Stimulated activated CD4-positive, alpha-beta T cell treated with anti-CD3 and anti-CD28 coated beads, Interleukin-2, amount 100 ng/mL, for 24 hours (primary cell): ENCODE measurements around the gene GRIP2.
A peak's percentile ranks its signal among the peaks of the same experiment; 100 is the strongest.

ENCODE experiments used
- DNase-seq, 2 donors: peaks; one replicate each; pipeline ENCODE4 v3.0.0-alpha.2; 2020

GRIP2 gene

DNA sequence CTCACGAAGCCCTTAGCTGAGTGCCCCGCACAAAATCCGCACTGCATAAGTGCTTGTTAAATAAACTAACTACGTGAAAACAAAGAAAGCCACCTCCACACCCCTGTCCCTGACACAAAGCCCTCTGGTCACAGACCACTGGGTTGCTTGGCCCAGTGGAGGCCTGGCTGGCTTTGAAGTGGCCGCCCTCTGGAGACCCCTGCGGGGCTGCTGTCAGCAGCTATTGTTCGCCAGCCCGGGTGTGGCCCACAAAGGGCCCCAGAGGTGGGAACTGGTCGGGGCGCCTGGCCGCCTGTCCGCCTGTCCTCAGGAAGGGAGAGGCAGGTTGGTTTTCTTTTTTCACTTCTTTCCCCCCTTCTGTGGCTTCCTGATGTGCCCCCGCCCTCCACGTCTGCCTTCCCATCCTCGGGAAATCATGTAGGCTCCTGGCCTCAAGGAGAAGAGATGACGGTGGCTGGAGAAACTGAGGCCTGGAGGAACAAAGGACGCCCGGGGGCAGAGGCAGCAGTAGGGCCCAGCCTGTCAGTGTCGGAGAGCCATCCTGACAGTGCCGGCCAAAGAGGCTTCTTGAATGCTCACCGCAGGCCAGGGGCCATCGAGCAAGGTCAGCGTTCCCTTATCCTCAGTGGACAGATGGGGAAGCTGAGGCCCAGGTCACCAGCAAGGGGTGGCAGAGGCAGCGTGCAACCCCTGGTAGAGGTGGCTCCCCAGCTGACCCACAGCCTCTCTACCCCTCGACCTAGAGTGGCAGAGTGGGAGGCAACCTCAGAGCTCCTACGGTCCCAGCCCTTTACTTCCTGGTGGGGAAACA lies 76.6 kb downstream of the GRIP2 start:
- no peak for DNase-seq

DNA sequence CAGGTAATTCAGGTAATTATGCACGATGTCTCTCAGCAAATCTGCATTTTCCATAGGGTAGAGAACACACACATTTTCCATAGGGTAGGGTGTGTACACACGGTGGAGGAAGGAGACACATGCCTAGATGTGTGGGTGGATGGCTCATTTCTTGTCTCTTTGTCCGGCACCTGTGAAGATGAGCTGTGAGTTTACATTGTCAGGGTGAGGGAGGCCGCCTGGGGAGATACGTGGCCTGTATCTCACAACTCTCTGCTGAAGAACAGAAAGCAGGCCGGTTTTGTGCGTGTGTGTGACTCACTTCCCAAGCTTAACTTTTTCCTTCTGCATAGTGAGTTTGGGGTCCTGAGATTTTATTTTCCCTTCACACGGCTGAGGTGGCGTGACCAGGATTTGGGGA lies 77.4 kb downstream of the GRIP2 start:
- peak in 1 of 2 donors; percentile 38 for DNase-seq

DNA sequence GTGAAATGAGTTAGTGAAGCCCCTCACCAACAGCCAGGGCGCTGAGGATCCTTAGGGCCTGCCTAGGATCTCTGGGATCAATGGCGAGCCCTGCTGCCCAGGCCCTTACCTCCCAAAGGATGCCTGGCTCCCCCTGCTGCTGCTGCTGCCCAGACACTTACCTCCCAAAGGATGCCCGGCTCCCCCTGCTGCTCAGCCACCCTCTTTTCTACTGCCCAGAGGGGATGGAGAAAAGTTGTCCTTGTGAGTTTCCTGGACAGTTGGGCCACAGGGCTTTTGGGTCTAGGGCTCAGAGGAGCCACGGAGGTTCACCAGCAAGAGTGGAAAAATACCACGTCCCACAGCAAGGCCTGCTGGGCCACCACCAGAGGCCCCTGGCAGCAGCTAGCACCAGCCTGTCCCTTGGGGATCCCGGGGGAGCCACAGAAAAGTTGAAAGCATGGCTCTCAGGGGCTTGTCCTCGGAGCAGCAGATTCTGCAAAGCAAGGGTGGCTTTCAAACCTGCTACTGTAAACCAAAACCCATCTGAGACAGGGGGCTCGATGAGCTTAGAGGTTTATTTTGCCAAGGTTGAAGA lies 78.3 kb downstream of the GRIP2 start:
- peak; percentile 28 to 38 for DNase-seq

DNA sequence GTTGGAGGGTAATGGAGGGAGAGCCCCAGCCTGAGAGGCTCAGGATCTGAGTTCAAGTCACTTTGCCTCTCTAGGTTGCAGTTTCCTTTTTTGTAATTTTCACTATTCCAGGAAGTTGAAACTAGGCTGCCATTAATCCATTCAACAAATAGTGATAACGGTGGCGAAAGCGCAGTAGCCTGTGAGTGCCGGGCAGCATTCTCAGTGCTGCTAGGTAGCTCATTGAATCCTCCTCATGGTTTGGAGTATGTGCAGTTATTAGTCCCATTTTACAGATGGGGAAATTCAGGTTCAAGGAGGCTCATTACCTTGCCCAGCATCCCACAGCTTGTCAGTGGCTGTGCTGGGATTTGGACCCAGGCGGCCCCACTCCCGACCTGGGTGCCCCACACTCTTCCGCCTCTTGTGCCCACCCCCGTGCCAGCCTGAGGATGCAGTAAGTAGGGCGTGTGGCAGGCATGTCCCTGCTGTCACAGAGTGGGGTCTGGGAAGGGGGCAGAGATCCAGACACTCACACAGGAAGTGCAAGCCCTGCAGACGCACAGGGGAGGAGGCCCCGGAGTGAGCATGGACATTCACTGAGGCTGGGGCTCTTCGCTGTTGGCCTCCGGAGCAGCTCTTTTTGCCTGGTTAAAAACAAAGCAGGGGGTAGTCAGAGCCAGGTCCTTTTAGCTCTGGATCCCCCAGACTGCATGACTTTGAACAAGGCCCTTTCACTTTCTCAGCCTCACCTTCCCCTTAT lies 79.0 kb downstream of the GRIP2 start:
- no peak for DNase-seq

DNA sequence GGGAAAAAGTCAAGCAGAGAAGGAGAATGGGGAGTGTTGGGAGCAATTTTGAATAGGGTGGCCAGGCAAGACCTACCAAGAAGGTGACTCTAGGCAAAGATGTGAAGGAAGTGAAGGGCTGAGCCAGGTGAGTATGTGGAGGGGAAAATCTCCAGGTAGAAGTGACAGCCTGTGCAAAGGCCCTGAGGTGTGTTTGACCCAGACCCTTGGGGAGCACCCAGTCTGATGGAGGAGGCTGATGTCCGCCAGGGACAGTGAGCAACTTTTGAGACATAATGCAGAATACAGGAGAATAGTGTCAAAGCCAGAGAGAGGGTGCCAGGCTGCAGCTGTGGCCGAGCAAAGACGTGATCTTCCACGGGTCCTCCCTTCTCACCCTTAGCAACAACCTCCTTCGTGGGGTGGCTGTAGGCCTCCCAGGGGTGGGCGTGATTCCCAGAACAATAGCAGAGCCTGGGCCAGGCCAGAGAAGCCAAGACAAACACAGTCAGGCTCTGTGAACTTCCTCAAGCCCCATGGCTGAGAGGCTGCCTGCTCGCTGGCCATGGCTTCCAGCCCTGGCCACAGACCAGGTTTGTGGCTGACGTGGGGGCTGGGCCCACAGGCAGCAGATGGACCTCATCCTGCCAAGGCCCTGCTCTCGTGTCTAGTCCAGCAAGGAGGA lies 79.7 kb downstream of the GRIP2 start:
- no peak for DNase-seq

DNA sequence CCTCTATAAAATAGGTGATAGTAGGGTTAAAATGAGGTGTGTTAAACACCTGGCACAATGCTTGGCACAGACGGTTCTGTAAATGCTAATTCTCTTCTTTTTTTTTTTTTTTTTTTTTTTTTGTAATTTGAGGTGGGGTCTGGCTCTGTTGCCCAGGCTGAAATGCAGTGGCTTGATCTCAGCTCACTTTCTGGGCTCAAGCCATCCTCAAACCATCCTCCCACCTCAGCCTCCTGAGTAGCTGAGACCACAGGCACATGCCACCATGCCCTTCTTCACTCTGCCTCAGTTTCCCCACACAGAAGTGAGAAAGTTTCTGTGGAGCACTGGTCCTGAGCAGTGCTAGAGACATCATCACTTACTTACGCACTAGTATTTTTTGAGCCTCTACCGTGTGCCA lies 80.4 kb downstream of the GRIP2 start:
- DNase-seq, result no peak

DNA sequence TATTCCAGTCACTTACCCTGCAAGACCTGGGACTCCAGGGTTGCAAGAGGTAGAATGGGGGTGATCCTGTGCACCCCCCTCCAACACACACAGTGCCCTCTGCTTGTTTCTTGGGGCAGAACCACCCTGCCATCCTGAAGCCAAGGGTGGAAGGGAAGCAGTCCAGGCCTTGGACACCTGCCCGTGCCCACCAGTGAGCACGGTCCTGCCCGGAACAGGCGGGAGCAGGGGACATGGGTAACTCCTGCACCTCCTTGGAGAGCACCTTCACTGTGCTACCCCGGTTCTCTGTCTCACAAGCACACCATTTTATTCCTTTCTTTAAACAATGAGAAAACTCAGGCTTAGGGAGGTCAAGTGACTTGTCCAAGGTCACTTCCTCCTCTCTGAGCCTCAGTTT lies 80.8 kb downstream of the GRIP2 start:
- DNase-seq, result no peak

DNA sequence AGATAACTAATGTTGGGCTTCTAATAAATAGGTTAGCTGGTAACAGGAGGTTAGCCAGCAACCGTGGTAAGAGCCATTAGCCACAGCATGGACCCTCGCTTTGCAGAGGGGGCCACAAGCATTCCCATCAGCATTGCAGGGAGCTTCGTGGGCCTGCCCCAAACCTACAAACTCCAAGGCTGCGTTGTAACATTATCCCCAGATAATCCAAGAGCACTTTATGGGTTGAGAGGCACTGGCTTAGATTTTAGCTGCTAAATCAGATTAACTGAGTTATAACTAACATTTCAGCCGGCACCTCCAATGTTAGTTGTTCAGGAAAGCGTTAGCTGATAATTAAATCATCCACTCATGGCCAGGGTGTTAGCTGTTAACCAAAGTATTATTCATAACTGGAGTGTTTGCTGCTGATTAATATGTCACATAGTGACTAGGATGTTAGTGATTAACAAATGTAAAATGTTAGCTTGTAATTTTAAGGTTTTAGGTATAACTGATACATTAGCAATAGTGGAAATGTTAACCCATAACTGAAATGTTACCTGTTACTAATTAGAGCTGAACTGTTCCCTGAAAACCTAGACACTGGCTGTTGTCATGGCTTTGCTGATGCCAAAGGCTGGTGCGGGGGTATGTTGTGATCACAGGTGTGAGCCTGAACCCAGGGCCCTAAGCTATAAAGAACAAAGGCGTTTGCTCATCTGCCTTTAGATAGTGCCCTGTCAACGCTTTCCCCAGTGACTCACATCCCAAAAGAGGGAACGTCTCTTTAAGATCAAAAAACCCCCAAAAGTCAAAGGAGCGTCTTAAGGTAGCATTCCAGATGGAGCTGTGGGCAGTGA lies 81.5 kb downstream of the GRIP2 start:
- DNase-seq, result no peak

DNA sequence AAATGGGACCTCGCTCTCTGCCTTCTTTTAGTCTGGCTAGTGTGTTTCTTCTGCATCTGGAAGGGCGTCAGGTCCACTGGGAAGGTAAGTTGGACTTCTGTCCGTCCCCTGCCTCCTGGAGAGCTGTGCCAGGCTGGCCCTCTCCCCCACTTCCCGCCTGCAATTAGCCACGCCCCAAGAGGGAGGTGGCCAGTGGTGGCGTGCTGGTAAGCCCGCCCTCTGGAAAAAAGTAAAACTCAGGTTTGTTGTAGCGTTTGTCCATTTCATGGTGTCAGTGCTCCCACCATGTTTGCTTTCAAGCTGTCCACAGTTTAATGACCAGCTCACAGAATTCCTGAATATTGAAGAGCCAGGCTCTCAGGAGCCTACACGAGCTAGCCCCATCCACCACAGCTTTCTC lies 82.1 kb downstream of the GRIP2 start:
- DNase-seq, result no peak

DNA sequence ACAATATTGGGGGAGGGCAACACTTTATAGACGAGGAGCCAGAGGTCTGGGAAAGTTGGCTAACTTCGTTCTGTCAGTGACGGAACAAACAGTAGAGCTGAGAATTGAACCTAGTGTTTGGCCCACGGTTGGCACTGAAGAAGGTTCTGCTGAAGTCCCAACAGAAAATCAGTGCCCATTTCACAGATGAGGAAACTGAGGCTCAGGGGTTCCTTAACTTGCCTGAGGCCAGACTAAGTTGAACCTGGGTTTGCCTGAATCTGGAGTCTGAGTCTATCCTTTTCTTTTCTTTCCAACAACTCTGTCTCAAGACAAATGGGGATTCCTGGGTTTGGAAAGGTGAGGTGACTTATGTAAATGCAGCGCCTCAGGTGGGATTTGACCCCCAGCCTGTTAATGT lies 82.7 kb downstream of the GRIP2 start:
- no peak for DNase-seq

DNA sequence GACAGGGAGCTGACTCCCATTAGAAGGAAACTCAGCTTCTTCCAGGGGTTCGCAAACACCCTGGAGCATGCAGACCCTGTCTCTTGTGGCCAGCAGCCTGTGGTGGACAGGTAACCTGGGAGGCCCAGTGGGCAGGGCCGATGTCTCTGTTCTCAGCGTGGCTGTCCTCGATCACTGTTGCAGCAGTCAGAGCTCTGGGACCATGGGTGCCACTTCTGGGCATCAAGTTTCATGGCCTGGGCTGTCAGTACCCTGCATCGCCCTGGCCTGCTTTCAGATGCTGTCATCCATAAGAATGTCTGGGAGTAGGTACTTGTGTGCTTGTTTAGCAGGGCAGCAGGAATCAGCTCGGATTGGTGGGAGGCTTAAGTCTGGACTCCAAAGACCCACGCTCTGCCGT lies 83.3 kb downstream of the GRIP2 start:
- no peak for DNase-seq

DNA sequence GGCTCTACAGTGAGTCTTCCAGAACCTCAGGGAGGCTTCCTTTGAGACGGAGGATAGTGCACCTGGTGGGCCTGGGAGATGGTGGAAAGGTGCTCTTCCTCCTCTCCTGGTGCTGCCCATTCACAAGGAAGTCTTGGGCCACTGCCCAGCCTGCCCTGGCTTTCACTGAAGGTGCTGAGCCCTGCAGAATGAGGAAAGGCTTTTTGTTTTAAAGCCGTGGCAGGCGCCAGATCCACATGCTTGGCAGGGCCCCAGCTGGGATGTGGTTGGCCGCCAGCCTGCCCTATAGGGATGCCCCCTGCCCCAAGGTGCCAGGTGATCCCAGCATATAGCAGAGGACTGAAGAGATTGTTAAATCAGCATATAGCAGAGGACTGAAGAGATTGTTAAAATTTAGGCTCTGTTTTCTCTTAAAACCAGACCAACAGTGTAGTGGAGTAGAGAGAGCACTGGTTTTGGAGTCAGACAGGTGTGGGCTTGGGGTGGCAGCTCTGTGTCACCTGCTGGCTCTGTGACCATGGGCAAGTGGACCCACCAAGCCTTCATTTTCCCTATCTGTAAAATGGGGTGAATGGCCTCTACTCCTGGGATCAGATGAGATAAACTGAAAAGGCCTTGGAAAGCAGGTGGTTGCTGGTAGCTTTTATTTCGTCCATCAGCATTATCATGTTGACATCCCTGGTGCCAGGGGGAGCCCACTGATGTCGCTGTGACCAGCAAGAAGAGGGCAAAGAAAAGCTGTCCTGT lies 84.4 kb downstream of the GRIP2 start:
- no peak for DNase-seq

DNA sequence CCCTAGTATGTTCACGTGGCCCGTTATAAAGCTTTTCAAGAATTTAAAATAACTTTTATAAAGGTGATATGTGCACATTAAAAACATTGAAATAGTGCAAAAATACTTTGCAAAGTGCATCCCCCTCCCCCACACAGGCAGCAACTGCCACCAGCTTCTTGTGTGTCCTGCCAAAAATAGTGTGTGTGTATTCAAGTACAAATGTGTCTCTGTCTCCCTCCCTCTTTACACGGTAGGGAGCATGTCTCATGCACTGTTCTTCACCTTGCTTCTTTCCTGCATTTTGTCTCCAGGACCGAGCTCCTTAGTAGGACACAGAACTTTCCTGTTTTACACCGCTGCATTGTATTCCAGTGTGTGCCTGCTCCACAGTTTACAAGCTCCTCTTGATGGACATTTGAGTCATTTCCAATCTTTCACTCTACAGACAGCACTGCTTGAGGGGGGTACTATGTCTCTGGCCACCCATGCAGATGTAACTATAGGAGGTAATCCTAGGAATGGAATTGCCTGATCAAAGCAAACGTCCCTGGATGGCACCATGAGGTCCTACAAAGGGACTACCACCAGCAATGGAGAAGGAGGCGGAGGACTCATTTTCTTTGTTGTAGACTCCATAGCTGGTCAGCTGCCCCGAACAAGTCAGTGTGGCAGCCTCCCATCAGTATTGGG lies 85.4 kb downstream of the GRIP2 start:
- no peak for DNase-seq

DNA sequence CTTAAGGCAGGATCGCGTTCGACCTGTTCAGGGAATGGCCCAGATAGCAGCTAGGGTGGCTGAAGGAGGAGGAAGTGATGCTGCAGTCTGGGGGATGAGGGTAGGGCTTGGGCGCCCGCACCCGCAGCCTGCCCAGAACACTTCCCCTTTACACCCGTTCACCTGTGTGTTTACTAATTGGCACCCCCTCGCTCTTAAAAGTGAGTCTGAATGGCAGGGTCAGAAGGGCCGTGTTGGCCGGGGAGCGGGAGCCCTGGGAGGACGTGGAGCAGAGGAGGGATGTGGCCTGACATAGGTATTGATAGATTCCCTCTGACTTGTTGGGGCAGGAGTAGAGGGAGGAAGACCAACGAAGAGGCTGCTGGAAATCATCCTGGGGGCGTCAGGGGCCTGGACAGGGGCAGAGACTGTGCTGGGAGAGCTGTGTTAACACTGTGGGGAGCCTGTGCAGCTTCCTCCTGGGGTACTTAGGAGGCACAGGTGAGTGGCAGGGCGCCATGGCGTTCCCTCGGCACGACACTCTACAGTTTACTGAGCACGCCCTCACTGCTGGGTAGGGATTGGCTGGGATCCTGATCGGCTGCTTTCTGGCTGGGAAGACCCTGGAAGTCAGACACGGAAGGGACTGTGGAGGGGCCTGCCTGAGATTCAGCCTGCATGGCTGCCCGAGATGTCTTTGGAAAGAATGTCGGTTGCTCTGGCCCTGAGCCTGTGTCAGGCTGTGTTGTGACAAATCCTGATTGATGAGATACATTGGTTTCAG lies 86.1 kb downstream of the GRIP2 start:
- no peak for DNase-seq

DNA sequence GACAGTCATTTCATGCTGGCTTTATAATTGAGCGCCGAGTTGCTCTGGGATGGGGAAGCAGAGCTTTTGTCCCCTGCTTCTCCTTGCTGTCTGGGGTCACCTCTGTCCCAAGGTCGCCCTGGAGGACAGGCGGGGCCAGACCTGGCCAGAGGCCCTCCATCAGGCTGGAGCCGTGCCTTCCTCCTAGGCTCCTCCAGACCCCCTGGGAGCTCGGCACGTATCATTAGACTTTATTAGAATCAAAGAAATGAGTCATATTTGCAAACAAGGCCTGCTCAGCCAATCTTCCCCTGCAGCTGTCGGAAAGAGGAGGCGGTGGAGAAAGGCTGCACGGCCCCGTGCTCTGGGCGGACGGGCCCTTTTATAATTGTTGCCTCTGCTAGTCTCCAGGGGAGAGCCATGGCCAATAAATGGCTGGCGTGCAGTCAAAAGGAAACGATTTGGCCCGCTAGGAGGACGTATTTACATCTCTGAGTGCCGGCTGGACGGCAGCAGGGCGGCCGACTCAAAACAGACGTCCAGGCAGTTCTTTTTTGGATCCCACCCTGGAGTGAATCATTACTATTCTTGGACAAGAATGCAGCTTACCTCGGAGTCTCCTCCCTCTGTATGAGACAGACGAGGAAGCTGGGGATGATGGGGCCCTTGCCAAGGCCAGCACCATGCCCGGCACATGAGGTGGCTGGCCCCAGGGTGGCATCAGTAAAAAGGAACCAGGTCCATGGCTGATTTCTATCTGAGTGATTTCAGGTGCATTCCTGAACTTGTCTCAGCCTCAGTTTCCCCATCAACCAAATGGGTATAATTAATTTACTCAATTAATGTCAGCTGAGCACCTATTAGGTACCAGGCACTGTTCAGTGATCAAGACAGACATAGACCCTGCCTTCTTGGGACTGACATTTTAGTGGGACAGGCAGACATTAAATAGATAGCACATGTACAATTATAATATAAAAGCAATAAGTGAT lies 87.1 kb downstream of the GRIP2 start:
- DNase-seq, result no peak

DNA sequence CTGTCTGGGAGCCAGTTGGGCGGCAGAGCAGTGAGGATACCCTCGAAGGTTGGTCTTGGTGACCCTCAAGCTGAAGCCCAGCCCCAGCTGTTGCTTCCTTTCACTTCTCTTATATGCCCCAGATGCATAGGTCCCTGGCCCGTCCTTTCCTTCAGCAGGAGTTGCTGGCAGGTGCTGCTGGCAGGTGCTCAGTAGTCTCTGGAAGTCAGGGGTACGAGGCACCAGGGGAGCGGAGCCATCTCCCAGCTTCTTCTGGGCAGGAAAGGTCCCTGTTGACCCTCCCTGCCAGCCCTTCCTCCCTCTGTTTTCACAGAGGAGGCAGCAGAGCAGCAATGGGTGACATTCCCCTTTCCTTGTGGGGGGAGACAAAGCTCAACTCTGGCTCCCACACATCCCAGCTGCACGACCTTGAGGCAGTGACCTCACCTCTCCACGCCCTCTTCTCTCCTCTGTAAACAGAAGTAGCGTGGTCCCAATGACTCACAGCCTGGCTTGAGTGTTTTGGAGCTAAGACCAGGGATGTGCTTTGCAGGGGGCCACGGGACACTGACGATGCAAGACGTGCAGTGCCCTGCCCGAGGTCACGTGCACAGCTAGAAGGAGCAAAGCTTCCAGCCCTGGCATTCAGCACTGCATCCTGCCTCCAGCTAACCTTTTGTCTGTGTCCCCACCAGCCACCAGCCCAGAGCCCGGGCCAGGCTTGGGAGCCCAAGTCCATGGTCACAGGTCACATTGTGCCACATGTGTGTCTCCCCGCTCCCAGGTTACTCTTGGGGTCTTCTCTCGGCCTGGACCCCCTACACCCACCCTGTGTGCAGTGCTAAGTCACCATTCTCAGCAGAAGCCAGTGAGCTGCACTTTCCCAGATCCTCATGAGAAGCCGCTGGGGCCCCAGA lies 88.0 kb downstream of the GRIP2 start:
- DNase-seq, result no peak

DNA sequence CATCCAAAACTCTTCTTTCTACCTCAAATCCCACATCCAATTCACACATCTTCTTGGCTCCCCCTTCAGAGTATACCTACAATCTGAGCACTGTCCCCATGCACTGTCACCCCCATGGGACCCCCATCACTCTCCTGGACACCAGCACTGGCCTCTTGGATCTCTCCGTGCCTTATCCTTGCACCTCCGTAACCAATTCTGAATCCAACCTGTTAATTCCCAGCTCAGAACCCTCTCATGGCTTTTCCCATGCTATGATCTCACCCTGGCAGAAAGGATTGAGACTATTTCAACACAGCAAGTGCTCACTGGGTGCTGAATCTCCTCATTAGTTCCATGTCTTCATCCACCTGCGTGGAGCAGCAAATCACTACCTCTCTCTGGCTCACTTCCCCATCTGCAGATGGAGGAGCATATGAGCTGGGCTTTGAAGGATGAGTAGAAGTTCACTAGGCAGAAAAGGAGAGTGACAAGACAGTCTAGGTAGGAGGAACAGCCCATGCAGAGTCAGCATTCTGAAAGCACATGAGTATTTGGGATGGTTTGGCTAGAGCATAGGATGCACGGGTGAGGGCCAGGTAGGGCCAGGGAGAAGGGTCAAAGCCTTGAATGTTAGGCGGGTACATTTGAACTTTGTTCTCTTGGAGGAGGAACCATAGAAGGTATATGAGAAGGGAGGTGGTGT lies 89.1 kb downstream of the GRIP2 start:
- DNase-seq, result no peak

DNA sequence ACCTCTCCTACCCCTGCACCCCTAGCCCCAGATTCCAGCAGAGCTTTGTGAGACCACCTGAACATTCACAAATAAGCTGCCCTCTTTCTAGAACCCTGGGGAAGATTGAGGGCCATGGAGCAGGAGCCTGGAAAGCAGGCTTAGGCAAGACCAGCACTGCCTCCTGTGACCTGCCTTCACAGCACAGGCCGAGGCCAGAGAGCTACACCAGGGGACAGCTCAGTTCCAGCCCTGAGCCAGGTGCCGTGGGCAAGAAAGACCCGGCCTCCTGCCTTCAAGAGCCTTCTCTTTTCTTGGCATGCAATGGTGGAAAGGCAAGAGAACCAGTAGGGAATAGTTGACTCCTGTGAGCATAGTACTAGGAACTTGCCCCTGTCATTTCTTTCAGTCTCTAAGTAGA lies 89.6 kb downstream of the GRIP2 start:
- no peak for DNase-seq
